DMS79 (cell line): ENCODE measurements around the gene AP1M1.
A peak's percentile ranks its signal among the peaks of the same experiment; 100 is the strongest.

Experiments
- DNase-seq: peaks from one replicate; lab custom pipeline; 2025; lab: John Stamatoyannopoulos, UW

Gene AP1M1

GRCh38 chr19:16233081-16233776 is 35.5 kb downstream of the AP1M1 start:
- no peak for DNase-seq

- no peak for DNase-seq
These were observed 36.3 kb downstream of the AP1M1 start for GRCh38 chr19:16233836-16234551.

GRCh38 chr19:16234552-16235445 is 37.1 kb downstream of the AP1M1 start:
- no peak for DNase-seq

GRCh38 chr19:16235811-16236652 is 38.3 kb downstream of the AP1M1 start:
- no peak for DNase-seq

GRCh38 chr19:16244091-16244490 is 46.4 kb downstream of the AP1M1 start:
- DNase-seq = no peak

- peak; percentile 86 for DNase-seq
These were observed 49.9 kb downstream of the AP1M1 start for GRCh38 chr19:16247353-16248182.

- no peak for DNase-seq
These were observed 50.8 kb downstream of the AP1M1 start for GRCh38 chr19:16248380-16249023.

- no peak for DNase-seq
These were observed 52.2 kb downstream of the AP1M1 start for GRCh38 chr19:16249826-16250404.

GRCh38 chr19:16252459-16253205 is 54.9 kb downstream of the AP1M1 start:
- DNase-seq = no peak

GRCh38 chr19:16254851-16255408 is 57.2 kb downstream of the AP1M1 start:
- DNase-seq = no peak

GRCh38 chr19:16257509-16258002 is 59.8 kb downstream of the AP1M1 start:
- DNase-seq = no peak

- no peak for DNase-seq
These were observed 60.8 kb downstream of the AP1M1 start for GRCh38 chr19:16258440-16258903.

GRCh38 chr19:16259385-16260159 is 61.9 kb downstream of the AP1M1 start:
- DNase-seq = peak; percentile 8

GRCh38 chr19:16260160-16260811 is 62.6 kb downstream of the AP1M1 start:
- DNase-seq = no peak

GRCh38 chr19:16260812-16261161 is 63.1 kb downstream of the AP1M1 start:
- no peak for DNase-seq

GRCh38 chr19:16261584-16262368 is 64.1 kb downstream of the AP1M1 start:
- DNase-seq = no peak
